Stimulated activated CD4-positive, alpha-beta T cell treated with anti-CD3 and anti-CD28 coated beads, Interleukin-12 subunit alpha, Interleukin-12 subunit beta, amount 100 ng/mL, for 48 hours (primary cell): ENCODE results near the gene ENG.
A peak's percentile ranks its signal among the peaks of the same experiment; 100 is the strongest.
"Not testable (repeated sequence)": the region's sequence is repeated elsewhere in the genome, so short reads cannot be mapped to it uniquely, and the experiment has no call there.

Experiments used
- DNase-seq, 3 donors: peaks; one replicate each; pipeline ENCODE4 v3.0.0-alpha.2; 2020; ENCODE audit warnings: low read depth in 2 of 3, low spot score in 1 of 3

ENG gene

DNA sequence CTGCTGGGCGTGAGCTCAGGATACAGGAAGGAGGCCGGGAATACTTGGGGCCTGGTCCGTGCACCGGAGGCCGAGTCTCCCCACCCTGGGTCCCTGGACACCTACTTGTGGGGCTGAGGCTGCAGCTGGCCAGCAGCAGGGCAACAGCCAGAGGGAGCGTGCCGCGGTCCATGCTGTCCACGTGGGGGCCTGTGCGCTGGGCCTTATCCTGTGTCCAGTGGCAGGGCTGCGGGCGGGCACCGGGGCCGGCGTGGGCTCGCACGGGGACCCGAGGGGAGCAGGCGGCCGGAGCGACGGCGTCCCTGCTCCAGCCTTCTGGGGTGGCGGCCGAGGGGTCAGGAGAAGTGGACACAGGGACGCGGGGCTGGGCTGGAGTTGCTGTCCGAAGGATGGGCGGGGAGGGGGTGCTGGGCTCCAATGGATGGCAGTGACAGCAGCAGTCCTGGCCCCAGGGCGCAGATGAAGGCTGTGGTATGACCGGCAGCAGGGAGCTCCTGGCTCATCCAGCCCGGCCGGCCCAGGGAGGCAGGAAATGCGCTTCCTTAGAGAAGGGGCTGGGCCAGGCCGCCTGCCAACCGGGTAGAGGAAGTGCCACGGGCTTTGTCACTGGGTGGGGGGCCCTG lies at the start of gene ENG:
Gene ENG, minus strand, starts transcription at position 475 of the 623 bp plus-strand sequence. Its CDS starts 303 bp downstream, at position 172.
- DNase-seq: peak in 1 of 3 donors; percentile 24

- peak; percentile 75 to 87 (median 84) for DNase-seq
These were observed 49.4 kb upstream of the ENG start for GRCh38 chr9:127903557-127904475.

GRCh38 chr9:127899128-127899943 lies 44.9 kb upstream of the ENG start, which contains the start of gene ST6GALNAC6:
ST6GALNAC6 (minus strand) TSS chr9:127899603; CDS start chr9:127897981, 1,622 bp downstream.
- peak; percentile 42 to 74 (median 55) for DNase-seq

GRCh38 chr9:127898433-127899127 lies 44.1 kb upstream of the ENG start:
- no peak for DNase-seq

DNA sequence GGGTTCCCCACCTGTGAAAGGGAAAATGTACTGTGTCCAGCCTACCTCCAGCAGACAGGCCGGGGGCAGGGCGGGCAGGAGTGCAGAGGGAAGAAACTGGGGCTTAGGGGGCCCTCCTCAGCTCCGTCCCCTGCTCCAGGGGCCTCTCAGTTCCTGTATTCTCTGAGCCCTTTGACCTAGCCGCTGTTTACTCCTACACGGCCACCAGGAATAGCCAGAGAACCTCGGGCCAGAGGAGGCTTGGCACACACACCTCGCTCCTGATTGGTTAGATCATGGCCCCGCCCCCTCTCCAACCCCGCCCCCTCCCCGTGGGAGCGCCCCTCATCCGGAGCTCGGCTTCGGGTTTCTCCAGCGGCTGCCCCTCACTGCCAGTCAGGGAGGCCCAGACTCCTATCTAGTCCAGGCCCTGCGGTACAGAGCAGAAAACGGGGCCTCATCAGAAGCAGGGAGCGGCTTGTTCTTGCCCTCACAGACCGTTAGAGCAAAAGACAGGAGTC lies 42.8 kb upstream of the ENG start:
- DNase-seq: no peak

GRCh38 chr9:127896395-127897192 lies 42.1 kb upstream of the ENG start:
- no peak for DNase-seq

GRCh38 chr9:127895811-127896210 lies 41.4 kb upstream of the ENG start:
- no peak for DNase-seq

DNA sequence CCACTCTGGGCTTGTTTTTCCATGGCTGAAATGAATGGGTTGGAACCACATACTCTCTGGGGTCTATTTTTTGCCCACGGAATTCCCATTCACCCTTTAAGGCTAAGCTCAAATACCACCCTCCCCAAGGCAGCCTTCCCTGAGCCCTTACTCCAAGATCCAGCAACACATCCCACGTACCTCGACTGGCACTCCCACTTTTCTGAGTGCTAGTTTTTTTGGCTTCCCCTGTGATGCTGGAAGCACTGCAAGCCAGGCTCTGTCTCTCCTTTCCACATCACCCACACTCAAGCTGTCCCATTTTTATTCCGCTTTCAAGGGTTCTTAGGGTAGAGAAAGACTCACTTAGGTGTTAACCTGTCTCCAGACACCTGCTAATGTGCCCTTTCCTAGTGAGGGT lies 38.9 kb upstream of the ENG start:
- DNase-seq: no peak

GRCh38 chr9:127892831-127893230 lies 38.4 kb upstream of the ENG start:
- no peak for DNase-seq

DNA sequence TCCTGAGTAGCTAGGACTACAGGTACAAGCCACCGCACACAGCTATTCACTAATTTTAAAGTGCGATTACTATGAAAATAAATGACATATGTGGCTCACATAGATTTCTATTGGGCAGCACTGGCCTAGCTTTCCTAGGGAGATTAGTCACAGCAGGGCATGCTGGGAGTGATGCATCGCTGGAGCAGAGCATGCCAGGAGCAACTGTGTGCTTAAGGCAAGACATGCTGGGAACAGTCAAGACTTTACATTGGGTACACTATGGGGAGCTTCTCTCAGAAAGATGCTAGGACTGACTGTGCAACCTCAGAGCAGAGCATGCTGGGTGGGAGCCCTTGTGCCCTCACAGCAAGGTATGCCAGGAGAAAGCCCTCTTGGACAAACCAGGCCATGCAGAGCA lies 35.6 kb upstream of the ENG start:
- no peak for DNase-seq

DNA sequence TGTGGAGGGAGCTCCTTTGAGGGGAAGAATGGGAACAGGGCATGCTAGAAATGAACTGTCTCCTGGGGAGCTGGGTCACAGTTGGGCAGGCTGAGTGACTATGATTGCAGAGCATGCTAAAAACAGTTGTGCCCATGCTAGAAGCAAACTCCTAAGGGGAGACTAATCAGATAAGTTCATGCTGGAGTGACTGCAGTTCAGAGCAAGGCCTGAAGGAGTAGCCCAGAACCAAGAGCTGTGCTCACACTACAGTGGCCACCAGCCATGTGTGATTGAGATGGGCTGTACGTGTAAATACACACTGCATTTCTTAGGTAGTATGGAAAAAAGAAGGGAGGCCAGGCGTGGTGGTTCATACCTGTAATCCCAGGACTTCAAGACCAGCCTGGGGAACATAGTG lies 33.3 kb upstream of the ENG start:
- DNase-seq: no peak

GRCh38 chr9:127886401-127886972 lies 32.0 kb upstream of the ENG start:
- DNase-seq: no peak

DNA sequence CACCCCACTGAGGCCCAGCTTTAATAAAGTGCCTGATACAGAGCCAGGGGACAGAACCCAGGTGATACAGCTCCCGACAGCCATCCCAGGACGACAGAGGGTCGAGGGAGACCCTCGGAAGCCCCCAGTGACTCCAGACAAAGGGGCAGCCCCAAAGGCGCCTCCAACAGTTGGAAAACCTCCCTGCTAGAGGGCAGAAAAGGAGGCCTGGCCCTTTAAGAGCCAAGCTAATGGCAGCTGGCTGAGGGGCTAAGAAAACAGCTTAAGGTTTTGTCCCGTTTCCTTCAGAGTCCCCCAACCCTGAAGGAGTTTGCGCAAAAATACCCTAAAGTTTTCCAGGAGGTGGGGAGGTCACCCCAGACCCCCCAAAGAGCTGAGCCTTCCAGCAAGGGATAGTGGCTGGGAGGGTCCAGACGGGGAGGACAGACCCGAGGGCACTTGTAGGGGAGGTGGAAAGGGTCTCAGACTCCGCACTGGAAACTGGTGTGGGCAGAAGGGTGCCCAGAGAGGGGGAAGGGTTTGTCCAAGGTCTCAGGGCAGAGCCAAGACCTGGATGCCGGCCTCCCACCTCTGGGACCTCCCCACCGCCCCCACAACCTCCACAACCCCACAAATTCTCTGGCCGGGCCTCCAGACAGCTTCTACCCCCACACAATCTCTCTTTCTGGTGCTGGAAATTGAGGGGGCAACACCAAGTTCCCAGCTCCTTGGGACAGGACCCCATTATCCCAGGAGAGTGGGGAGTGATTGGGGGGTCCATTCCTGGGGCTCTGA lies 31.2 kb upstream of the ENG start:
- no peak for DNase-seq

DNA sequence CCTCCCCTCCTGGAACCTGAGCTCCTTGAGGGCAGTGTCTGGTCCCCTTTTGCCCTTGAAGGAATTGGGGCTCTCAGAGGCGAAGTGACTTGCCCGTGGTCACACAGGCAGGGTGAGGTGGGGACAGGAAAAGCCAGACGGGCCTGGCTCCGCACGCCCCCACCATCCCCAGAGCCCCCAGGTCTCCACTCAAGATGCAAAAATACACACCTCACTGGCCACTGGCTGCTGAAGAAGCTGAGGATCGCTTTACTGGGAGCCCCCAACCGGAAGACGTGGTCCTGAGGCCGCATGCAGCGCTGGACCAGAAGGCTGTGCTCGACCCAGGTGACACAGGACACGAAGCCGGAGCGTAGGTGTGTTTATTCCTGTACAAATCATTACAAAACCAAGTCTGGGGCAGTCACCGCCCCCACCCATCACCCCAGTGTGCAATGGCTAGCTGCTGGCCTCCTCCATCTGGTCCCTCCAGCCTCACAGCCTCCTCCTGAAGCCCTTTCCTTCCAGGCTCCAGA lies 30.6 kb upstream of the ENG start:
- DNase-seq: no peak

- DNase-seq: no peak
These were observed 30.0 kb upstream of the ENG start for GRCh38 chr9:127884427-127884911.

GRCh38 chr9:127883959-127884358 lies 29.5 kb upstream of the ENG start:
- no peak for DNase-seq

DNA sequence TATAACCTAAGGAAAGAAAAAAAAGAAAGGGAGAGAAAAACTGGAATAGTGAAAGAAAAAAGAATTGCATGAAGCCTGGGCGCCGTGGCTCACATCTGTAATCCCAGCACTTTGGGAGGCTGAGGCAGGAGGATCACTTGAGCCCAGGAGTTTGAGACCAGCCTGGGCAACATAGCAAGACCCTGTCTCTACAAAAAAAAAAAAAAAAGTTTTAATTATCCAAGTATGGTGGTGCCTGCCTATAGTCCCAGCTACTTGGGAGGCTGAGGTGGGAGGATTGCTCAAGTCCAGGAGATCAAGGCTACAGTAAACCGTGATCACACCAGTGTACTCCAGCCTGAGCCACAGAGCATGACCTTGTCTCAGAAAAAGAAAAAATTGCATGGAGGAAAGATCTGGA lies 27.3 kb upstream of the ENG start:
- DNase-seq: not testable (repeated sequence)

GRCh38 chr9:127880143-127880542 lies 25.7 kb upstream of the ENG start:
- DNase-seq: no peak
